T-helper 2 cell treated with Interferon-gamma antibody and Interleukin-4, amounts not matched to agents 100 ng/mL and 5 ng/mL, for 36 hours (primary cell): Measurements from ENCODE around the gene HLA-B. TPM values are rescaled to one million over a fixed set of nuclear protein-coding genes. Genes with fewer than 3 reads are reported as not detected.
"Not testable (repeated sequence)": the region's sequence is repeated elsewhere in the genome, so short reads cannot be mapped to it uniquely, and the experiment has no call there.

ENCODE experiments used
- intact Hi-C: fragments of 100-400 bp; cut with micrococcal nuclease; formaldehyde crosslinking; loops from one replicate; pipeline ENCODE4 v1.15.1; 2023
- total RNA-seq: library from RNA; stranded (reverse); gene quantifications from 2 replicates; pipeline ENCODE4 v1.2.3, GENCODE V29; 2022

Gene HLA-B
- total RNA-seq, 1 donor from 2014 or later: 4,049 TPM

GRCh38 chr6:31386099-31386498 is 29.1 kb upstream of the HLA-B start:
- intact Hi-C loops: no loop called here

- intact Hi-C loops: no loop called here
Observed at GRCh38 chr6:31385041-31385440, 28.1 kb upstream of the HLA-B start.

- intact Hi-C loops: no loop called here
Observed at GRCh38 chr6:31383149-31383548, 26.2 kb upstream of the HLA-B start.

- intact Hi-C loops: no loop called here
Observed at GRCh38 chr6:31381666-31382065, 24.7 kb upstream of the HLA-B start.

- intact Hi-C loops: no loop called here
Observed at GRCh38 chr6:31379850-31380249, 22.9 kb upstream of the HLA-B start.

GRCh38 chr6:31378721-31379103 is 21.7 kb upstream of the HLA-B start:
- intact Hi-C loops: no loop called here

- intact Hi-C loops: no loop called here
Observed at GRCh38 chr6:31378062-31378720, 21.2 kb upstream of the HLA-B start.

- intact Hi-C loops: no loop called here
Observed at GRCh38 chr6:31377029-31377428, 20.1 kb upstream of the HLA-B start.

- intact Hi-C loops: no loop called here
Observed at GRCh38 chr6:31375699-31376098, 18.7 kb upstream of the HLA-B start.

- intact Hi-C loops: not testable (repeated sequence)
Observed at GRCh38 chr6:31374118-31374517, 17.1 kb upstream of the HLA-B start.

GRCh38 chr6:31368461-31368860 is 11.5 kb upstream of the HLA-B start:
- intact Hi-C loops: no loop called here

- intact Hi-C loops: loop anchor here (1.0 kb wide), 3 partner anchors 10 to 230 kb away; partner anchors contain the start of gene HLA-B
Observed at GRCh38 chr6:31366693-31367470, 9.9 kb upstream of the HLA-B start.

- intact Hi-C loops: no loop called here
Observed at GRCh38 chr6:31365864-31366263, 8.9 kb upstream of the HLA-B start.

GRCh38 chr6:31363811-31364210 is 6.8 kb upstream of the HLA-B start:
- intact Hi-C loops: no loop called here

GRCh38 chr6:31362751-31363150 is 5.8 kb upstream of the HLA-B start:
- intact Hi-C loops: no loop called here

- intact Hi-C loops: loop anchor here (5.0 kb wide), 1 partner anchor 1472 kb away; no protein-coding TSS in a partner anchor
Observed at GRCh38 chr6:31359581-31359980, 2.6 kb upstream of the HLA-B start.

- intact Hi-C loops: loop anchor here (5.0 kb wide), 1 partner anchor 1471 kb away; no protein-coding TSS in a partner anchor
Observed at GRCh38 chr6:31358302-31358701, 1.3 kb upstream of the HLA-B start.

GRCh38 chr6:31357886-31358285 is 907 bp upstream of the HLA-B start:
- intact Hi-C loops: loop anchor here (1.0 to 5.0 kb wide), 4 partner anchors 9 to 1471 kb away; partner anchors contain the start of gene MICA

GRCh38 chr6:31356216-31356945 is 598 bp downstream of the HLA-B start:
- intact Hi-C loops: loop anchor here (2.0 to 5.0 kb wide), 2 partner anchors 46 to 1469 kb away; partner anchors contain the start of gene MICA

- intact Hi-C loops: loop anchor here (5.0 kb wide), 1 partner anchor 1468 kb away; no protein-coding TSS in a partner anchor
Observed at GRCh38 chr6:31355583-31355948, 1.4 kb downstream of the HLA-B start.

- intact Hi-C loops: loop anchor here (5.0 kb wide), 1 partner anchor 1468 kb away; no protein-coding TSS in a partner anchor
Observed at GRCh38 chr6:31354864-31355582, 2.0 kb downstream of the HLA-B start.
